ENCODE measurements around the gene FSTL1.

- no peak for TF ChIP-seq GATA2 (IDR thresholded peaks at IDR 0.05; ENCODE audit: low read depth, low read length)
- TF ChIP-seq GATA3 (IDR thresholded peaks at IDR 0.05; ENCODE audit: low read depth, low read length), result no peak
These were observed 93.0 kb downstream of the FSTL1 start for GRCh38 chr3:120357807-120358206.
